Measurements from ENCODE around the gene NES.

DNA sequence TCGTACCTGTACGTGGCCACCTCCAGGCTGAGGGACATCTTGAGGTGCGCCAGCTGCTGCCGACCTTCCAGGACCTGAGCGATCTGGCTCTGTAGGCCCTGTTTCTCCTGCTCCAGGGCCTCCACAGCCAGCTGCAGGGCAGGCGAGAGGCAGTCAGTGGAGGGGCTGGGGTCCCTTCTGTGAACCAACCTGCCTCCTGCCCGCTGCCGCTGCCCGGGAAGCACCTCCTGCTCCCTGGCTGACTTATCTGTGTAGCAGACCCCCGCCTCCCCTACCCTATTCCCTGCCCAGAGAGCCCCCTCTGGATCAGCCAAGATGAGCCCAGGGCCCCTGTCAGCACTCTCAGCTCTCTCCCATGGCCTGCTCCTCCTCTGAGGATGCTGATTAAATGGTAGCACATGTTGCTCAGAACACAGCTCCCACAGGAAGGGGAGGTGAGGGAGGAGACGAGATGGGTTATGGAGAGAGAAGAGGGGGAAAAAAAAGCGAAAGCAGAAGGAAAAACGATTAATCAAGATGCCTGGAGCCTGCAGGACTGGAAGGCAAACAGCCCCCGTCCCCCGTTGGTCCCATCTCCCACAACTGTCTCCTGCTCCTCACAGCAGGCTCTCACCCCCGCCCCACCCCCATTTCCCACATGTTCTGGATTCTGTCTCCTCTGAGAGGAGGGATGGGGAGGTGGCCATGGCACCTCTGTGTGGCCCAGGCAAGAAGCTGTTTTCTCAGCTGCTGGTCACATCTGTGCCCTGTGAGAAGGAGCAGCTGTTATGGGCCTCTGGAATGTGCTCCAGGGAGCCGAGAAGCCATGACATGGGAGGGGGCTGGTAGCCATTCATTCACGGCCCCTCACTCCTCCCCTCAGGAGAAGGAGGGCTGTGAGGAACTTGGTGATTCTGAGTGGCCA lies 1.7 kb downstream of the NES start:
- TF ChIP-seq KLF16 (tag by site-specific recombination; IDR thresholded peaks at IDR 0.05) (no peak), OSR2 (tag by site-specific recombination; IDR thresholded peaks at IDR 0.05) (no peak), ZNF416 (tag by site-specific recombination; IDR thresholded peaks at IDR 0.05) (no peak), ZBTB1 (tag by site-specific recombination; IDR thresholded peaks at IDR 0.05) (no peak), BCL11A (tag by site-specific recombination; IDR thresholded peaks at IDR 0.05; ENCODE audit: low read depth) (no peak), ZNF341 (tag by site-specific recombination; IDR thresholded peaks at IDR 0.05; ENCODE audit: low read depth) (no peak), ZSCAN4 (tag by site-specific recombination; IDR thresholded peaks at IDR 0.05) (no peak), REST (tag by site-specific recombination; IDR thresholded peaks at IDR 0.05) (no peak), ZFP37 (tag by site-specific recombination; IDR thresholded peaks at IDR 0.05) (no peak), ZBTB7A (tag by site-specific recombination; IDR thresholded peaks at IDR 0.05; ENCODE audit: low read depth) (no peak), ZNF18 (tag by site-specific recombination; IDR thresholded peaks at IDR 0.05) (no peak), ZNF777 (tag by site-specific recombination; IDR thresholded peaks at IDR 0.05; ENCODE audit: borderline replicate concordance) (no peak)
- TF ChIP-seq, protein P1, sequence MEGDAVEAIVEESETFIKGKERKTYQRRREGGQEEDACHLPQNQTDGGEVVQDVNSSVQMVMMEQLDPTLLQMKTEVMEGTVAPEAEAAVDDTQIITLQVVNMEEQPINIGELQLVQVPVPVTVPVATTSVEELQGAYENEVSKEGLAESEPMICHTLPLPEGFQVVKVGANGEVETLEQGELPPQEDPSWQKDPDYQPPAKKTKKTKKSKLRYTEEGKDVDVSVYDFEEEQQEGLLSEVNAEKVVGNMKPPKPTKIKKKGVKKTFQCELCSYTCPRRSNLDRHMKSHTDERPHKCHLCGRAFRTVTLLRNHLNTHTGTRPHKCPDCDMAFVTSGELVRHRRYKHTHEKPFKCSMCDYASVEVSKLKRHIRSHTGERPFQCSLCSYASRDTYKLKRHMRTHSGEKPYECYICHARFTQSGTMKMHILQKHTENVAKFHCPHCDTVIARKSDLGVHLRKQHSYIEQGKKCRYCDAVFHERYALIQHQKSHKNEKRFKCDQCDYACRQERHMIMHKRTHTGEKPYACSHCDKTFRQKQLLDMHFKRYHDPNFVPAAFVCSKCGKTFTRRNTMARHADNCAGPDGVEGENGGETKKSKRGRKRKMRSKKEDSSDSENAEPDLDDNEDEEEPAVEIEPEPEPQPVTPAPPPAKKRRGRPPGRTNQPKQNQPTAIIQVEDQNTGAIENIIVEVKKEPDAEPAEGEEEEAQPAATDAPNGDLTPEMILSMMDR (tag by site-specific recombination; IDR thresholded peaks at IDR 0.05), result no peak

All from HEK293 (cell line).